IMR-90 (cell line): Measurements from ENCODE around the gene SOS1. TPM values are rescaled to one million over a fixed set of nuclear protein-coding genes. Genes with fewer than 3 reads are reported as not detected.

Source experiments
- ATAC-seq: fragments of 200-7000 bp; cut with Tn5 transposase; 2 replicates; pipeline ENCODE4 v1.9.1; 2020; ENCODE audit warnings: low read depth, mild to moderate bottlenecking, moderate library complexity
- BruUV-seq: library from RNA; stranded (reverse); fragments of 400-500 nt; replicated peaks from 2 replicates; lab custom pipeline; 2021; lab: Mats Ljungman, UMichigan
- CTCF ChIA-PET: fragments of 300-600 bp; formaldehyde crosslinking; extraction: SDS; loops from one replicate; lab custom pipeline; 2021; ENCODE audit warnings: antibody characterized with exemption; lab: Yijun Ruan, JAX
- POLR2A ChIA-PET: fragments of 300-600 bp; sonication (Branson Sonifier 250); formaldehyde crosslinking; loops from one replicate; lab custom pipeline; 2022; ENCODE audit warnings: antibody characterized with exemption; ENCODE audit not compliant: unreplicated experiment; lab: Charles Lee
- DNase-seq: peaks from one replicate; pipeline ENCODE4 v3.0.0; 2013
- H2AFZ ChIP-seq: replicated peaks from 2 replicates; pipeline ENCODE3; 2013; ENCODE audit warnings: low read length, mild to moderate bottlenecking; ENCODE audit not compliant: poor library complexity
- H2AK5ac ChIP-seq: 2 replicates; pipeline ENCODE4 v1.6.1; 2013; ENCODE audit warnings: low read depth, low read length, inconsistent platforms
- H2AK9ac ChIP-seq: replicated peaks from 2 replicates; pipeline ENCODE3; 2013; ENCODE audit warnings: mild to moderate bottlenecking, low read depth, low read length, moderate library complexity; ENCODE audit not compliant: poor library complexity
- H2BK120ac ChIP-seq: 2 replicates; pipeline ENCODE4 v1.6.1; 2013; ENCODE audit warnings: low read depth, low read length, inconsistent platforms
- H2BK15ac ChIP-seq: 3 replicates; pipeline ENCODE4 v1.6.1; 2013; ENCODE audit warnings: low read depth, low read length, inconsistent platforms
- H2BK20ac ChIP-seq: 2 replicates; pipeline ENCODE4 v1.6.1; 2013; ENCODE audit warnings: low read depth, mild to moderate bottlenecking, inconsistent platforms, low read length, moderate library complexity
- H2BK5ac ChIP-seq: 2 replicates; pipeline ENCODE4 v1.6.1; 2013; ENCODE audit warnings: mild to moderate bottlenecking, low read depth, low read length, inconsistent platforms; ENCODE audit not compliant: poor library complexity, severe bottlenecking
- H3K14ac ChIP-seq: replicated peaks from 2 replicates; pipeline ENCODE4 v1.6.1; 2013; ENCODE audit warnings: low read depth, low read length, inconsistent platforms
- H3K18ac ChIP-seq: 2 replicates; pipeline ENCODE4 v1.6.1; 2013; ENCODE audit warnings: low read depth, low read length, control low read depth
- H3K23ac ChIP-seq: 2 replicates; pipeline ENCODE4 v1.6.1; 2013; ENCODE audit warnings: low read depth, low read length, inconsistent platforms
- H3K27ac ChIP-seq: 2 replicates; pipeline ENCODE4 v1.5.1; 2013; ENCODE audit warnings: mild to moderate bottlenecking, control low read depth, low read length; ENCODE audit not compliant: insufficient read depth
- H3K27me3 ChIP-seq: 2 replicates; pipeline ENCODE4 v1.6.1; 2013; ENCODE audit warnings: low read length; ENCODE audit not compliant: control insufficient read depth, insufficient read depth
- H3K36me3 ChIP-seq: 2 replicates; pipeline ENCODE4 v1.6.1; 2013; ENCODE audit warnings: low read length, mixed read lengths; ENCODE audit not compliant: control insufficient read depth, insufficient read depth
- H3K4ac ChIP-seq: 2 replicates; pipeline ENCODE4 v1.6.1; 2013; ENCODE audit warnings: low read depth, low read length, inconsistent platforms
- H3K4me1 ChIP-seq: 2 replicates; pipeline ENCODE4 v1.6.1; 2013; ENCODE audit warnings: low read length, mixed read lengths; ENCODE audit not compliant: control insufficient read depth, insufficient read depth
- H3K4me2 ChIP-seq: 2 replicates; pipeline ENCODE4 v1.6.1; 2013; ENCODE audit warnings: low read depth, mild to moderate bottlenecking, control low read depth, low read length, moderate library complexity
- H3K4me3 ChIP-seq: 2 replicates; pipeline ENCODE4 v1.5.1; 2013; ENCODE audit warnings: low read depth, mild to moderate bottlenecking, control low read depth, low read length, moderate library complexity; ENCODE audit not compliant: insufficient read depth
- H3K56ac ChIP-seq: 2 replicates; pipeline ENCODE4 v1.6.1; 2013; ENCODE audit warnings: low read length, inconsistent platforms; ENCODE audit not compliant: insufficient read depth; ENCODE audit errors: extremely low read depth
- H3K79me1 ChIP-seq, 2 experiments: 2 replicates each; pipeline ENCODE4 v1.6.1; 2013; ENCODE audit warnings: low read length in 2 of 2, inconsistent platforms in 1 of 2, low read depth in 1 of 2
- H3K9ac ChIP-seq: 2 replicates; pipeline ENCODE4 v1.6.1; 2013; ENCODE audit warnings: low read depth, low read length, control low read depth
- H3K9me1 ChIP-seq: 2 replicates; pipeline ENCODE4 v1.6.1; 2013; ENCODE audit warnings: low read length, inconsistent platforms; ENCODE audit not compliant: insufficient read depth
- H3K9me3 ChIP-seq: 2 replicates; pipeline ENCODE4 v1.6.1; 2013; ENCODE audit warnings: low read length; ENCODE audit not compliant: control insufficient read depth, insufficient read depth
- H4K20me1 ChIP-seq: 2 replicates; pipeline ENCODE4 v1.6.1; 2013; ENCODE audit warnings: low read length, inconsistent platforms; ENCODE audit not compliant: insufficient read depth
- H4K5ac ChIP-seq: 2 replicates; pipeline ENCODE4 v1.6.1; 2013; ENCODE audit warnings: mild to moderate bottlenecking, low read depth, low read length, control low read depth
- H4K8ac ChIP-seq, 2 experiments: 2 replicates each; pipeline ENCODE4 v1.6.1; 2013; ENCODE audit warnings: low read depth in 2 of 2, low read length in 2 of 2, control low read depth in 1 of 2, inconsistent platforms in 1 of 2
- H4K91ac ChIP-seq: 2 replicates; pipeline ENCODE4 v1.6.1; 2013; ENCODE audit warnings: low read depth, low read length, inconsistent platforms; ENCODE audit not compliant: insufficient read depth
- CEBPB ChIP-seq: IDR thresholded peaks from 2 replicates; pipeline ENCODE4 v1.6.1; 2012; ENCODE audit warnings: low read depth, low read length, improper control_type of control experiment
- CHD1 ChIP-seq: IDR thresholded peaks from 2 replicates; pipeline ENCODE4 v1.6.1; 2012; ENCODE audit warnings: low read depth, low read length, improper control_type of control experiment
- dilution Hi-C: fragments of 300-500 bp; cut with HindIII; formaldehyde crosslinking; loops from one replicate; pipeline ENCODE4 v1.14.3; 2018; ENCODE audit warnings: low sequenced_read_pairs; ENCODE audit not compliant: unreplicated experiment
- in situ Hi-C: fragments of 300-500 bp; cut with MboI; formaldehyde crosslinking; loops from 3 replicates; pipeline ENCODE4 v1.14.3; 2019; ENCODE audit warnings: low sequenced_read_pairs, inconsistent platforms, mixed read lengths
- intact Hi-C: fragments of 100-400 bp; cut with micrococcal nuclease; formaldehyde crosslinking; loops from 2 replicates; pipeline ENCODE4 v1.10.0; 2022
- polyA plus RNA-seq, 3 experiments: library from polyadenylated mRNA; depleted of rRNA; stranded (reverse); fragments of >200 nt; gene quantifications; 2 replicates each; pipeline ENCODE4 v1.2.3, GENCODE V29; 2012; ENCODE audit warnings: low replicate concordance in 1 of 3
- total RNA-seq: library from RNA; depleted of rRNA; stranded (reverse); fragments of >200 nt; gene quantifications from 2 replicates; pipeline ENCODE4 v1.2.3, GENCODE V29; 2012
- TF ChIP-seq, protein P1 (sequence below): fragments of 150-350 bp; IDR thresholded peaks from 2 replicates; pipeline ENCODE4 v1.6.1; 2016; ENCODE audit warnings: low read depth, mild to moderate bottlenecking, low read length, moderate library complexity, borderline replicate concordance
- TF ChIP-seq, protein P2 (sequence below): conservative IDR thresholded peaks from 2 replicates; pipeline ENCODE4 v1.5.1; 2012; ENCODE audit warnings: mild to moderate bottlenecking, low read depth, low read length, improper control_type of control experiment

Gene SOS1
- total and polyA plus RNA-seq, 2 of the 4 experiments (the other 2 are of a cell fraction), result 8.2 to 11.2 TPM

DNA sequence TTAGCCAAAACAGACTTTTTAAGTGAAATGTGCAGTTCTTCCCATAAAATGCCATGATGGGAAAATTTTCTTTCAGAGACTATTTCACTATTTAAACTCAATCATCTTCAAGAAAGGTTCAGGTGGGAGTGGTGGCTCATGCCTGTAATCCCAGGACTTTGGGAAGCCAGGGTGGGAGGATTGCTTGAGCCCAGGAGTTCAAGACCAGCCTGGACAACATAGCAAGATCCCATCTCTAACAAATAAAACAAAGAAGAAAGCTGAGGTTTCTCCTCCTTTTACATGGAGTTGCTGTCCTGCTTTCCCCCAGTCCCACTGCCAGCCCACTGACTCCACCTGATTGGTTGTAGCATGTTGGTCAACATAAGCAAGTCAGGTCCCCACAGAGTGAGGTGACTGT lies 25.8 kb upstream of the SOS1 start:
- no peak overlapping the region for H2AK9ac ChIP-seq
- H3K14ac ChIP-seq, result no peak overlapping the region
- no peaks in the 10 kb centered on the region for H3K79me1 ChIP-seq
- 0 out of 2 replicates have a peak, but pooled peaks cover 3% of the 10 kb centered on the region for H3K27me3 ChIP-seq
- H3K9me3 ChIP-seq, result no peaks in the 10 kb centered on the region
- no peak overlapping the region for H2AK5ac ChIP-seq
- H2BK20ac ChIP-seq, result no peak overlapping the region
- DNase-seq (no peak), ATAC-seq (no peak)
- TF ChIP-seq CHD1 (no peak), CEBPB (no peak)
- TF ChIP-seq, protein P1, sequence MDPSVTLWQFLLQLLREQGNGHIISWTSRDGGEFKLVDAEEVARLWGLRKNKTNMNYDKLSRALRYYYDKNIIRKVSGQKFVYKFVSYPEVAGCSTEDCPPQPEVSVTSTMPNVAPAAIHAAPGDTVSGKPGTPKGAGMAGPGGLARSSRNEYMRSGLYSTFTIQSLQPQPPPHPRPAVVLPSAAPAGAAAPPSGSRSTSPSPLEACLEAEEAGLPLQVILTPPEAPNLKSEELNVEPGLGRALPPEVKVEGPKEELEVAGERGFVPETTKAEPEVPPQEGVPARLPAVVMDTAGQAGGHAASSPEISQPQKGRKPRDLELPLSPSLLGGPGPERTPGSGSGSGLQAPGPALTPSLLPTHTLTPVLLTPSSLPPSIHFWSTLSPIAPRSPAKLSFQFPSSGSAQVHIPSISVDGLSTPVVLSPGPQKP, result no peak
- TF ChIP-seq, protein P2, sequence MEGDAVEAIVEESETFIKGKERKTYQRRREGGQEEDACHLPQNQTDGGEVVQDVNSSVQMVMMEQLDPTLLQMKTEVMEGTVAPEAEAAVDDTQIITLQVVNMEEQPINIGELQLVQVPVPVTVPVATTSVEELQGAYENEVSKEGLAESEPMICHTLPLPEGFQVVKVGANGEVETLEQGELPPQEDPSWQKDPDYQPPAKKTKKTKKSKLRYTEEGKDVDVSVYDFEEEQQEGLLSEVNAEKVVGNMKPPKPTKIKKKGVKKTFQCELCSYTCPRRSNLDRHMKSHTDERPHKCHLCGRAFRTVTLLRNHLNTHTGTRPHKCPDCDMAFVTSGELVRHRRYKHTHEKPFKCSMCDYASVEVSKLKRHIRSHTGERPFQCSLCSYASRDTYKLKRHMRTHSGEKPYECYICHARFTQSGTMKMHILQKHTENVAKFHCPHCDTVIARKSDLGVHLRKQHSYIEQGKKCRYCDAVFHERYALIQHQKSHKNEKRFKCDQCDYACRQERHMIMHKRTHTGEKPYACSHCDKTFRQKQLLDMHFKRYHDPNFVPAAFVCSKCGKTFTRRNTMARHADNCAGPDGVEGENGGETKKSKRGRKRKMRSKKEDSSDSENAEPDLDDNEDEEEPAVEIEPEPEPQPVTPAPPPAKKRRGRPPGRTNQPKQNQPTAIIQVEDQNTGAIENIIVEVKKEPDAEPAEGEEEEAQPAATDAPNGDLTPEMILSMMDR, result no peak
- in situ Hi-C loops, result no loop called here
- BruUV-seq, result no TSS peak
- intact Hi-C loops, result no loop called here
- no peak overlapping the region for H3K23ac ChIP-seq
- H3K9ac ChIP-seq, result no peak overlapping the region
- CTCF ChIA-PET, result no interaction called here
- no peak overlapping the region for H3K4me3 ChIP-seq
- no peak overlapping the region for H4K8ac ChIP-seq
- no peak overlapping the region for H3K27ac ChIP-seq
- H3K18ac ChIP-seq, result no peak overlapping the region
- no peak overlapping the region for H4K91ac ChIP-seq
- H2BK5ac ChIP-seq, result no peak overlapping the region
- H3K4me2 ChIP-seq, result no peak overlapping the region
- H3K4me1 ChIP-seq, result no peaks in the 10 kb centered on the region; the same call in 1 of the 2 replicates
- H2AFZ ChIP-seq, result no peak overlapping the region
- no peak overlapping the region for H3K56ac ChIP-seq
- H4K20me1 ChIP-seq, result no peaks in the 10 kb centered on the region
- POLR2A ChIA-PET, result no interaction called here
- dilution Hi-C loops, result no loop called here
- no peak overlapping the region for H3K4ac ChIP-seq
- no peak overlapping the region for H2BK15ac ChIP-seq
- no peaks in the 10 kb centered on the region for H3K9me1 ChIP-seq
- H2BK120ac ChIP-seq, result no peak overlapping the region
- H3K36me3 ChIP-seq, result no peaks in the 10 kb centered on the region
- H4K5ac ChIP-seq, result no peak overlapping the region
